OCI-LY1 (cell line): Measurements from ENCODE around the gene CCDC192.

Experiments
- EZH2 ChIP-seq: fragments of 200-600 bp; sonication (generic), shearing (Covaris generic); IDR thresholded peaks from 2 replicates; pipeline ENCODE4 v1.8.0; 2017; ENCODE audit warnings: borderline replicate concordance, mixed run types, mild to moderate bottlenecking, antibody characterized with exemption, low read length, moderate library complexity, mixed read lengths
- TF ChIP-seq, protein P1 (sequence below): fragments of 200-600 bp; sonication (generic), shearing (Covaris generic); IDR thresholded peaks from 2 replicates; pipeline ENCODE4 v1.5.1; 2017; ENCODE audit warnings: mild to moderate bottlenecking, antibody characterized with exemption, low read length, moderate library complexity, mixed read lengths

DNA sequence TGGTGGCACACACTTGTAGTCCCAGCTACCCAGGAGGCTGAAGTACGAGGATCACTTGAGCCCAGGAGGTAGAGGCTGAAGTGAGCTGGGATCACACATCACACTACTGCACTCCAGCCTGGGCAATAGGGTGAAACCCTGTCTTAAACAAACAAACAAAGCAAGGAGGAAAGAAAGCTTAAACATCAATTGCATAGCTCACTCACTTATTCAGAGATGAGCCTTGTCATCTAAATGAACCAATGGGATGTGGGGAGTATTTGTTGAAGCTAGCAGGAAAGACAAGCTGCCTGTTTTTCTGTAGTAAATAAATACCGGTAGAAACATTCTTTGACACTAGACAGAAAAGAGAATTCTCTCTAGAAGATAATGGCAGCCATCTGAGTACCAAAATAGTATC is 219.4 kb downstream of the CCDC192 start:
- TF ChIP-seq EZH2, result no peak
- TF ChIP-seq, protein P1, sequence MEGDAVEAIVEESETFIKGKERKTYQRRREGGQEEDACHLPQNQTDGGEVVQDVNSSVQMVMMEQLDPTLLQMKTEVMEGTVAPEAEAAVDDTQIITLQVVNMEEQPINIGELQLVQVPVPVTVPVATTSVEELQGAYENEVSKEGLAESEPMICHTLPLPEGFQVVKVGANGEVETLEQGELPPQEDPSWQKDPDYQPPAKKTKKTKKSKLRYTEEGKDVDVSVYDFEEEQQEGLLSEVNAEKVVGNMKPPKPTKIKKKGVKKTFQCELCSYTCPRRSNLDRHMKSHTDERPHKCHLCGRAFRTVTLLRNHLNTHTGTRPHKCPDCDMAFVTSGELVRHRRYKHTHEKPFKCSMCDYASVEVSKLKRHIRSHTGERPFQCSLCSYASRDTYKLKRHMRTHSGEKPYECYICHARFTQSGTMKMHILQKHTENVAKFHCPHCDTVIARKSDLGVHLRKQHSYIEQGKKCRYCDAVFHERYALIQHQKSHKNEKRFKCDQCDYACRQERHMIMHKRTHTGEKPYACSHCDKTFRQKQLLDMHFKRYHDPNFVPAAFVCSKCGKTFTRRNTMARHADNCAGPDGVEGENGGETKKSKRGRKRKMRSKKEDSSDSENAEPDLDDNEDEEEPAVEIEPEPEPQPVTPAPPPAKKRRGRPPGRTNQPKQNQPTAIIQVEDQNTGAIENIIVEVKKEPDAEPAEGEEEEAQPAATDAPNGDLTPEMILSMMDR, result no peak
